Stimulated activated CD4-positive, alpha-beta T cell treated with anti-CD3 and anti-CD28 coated beads, TNF-alpha, amount 100 ng/mL, for 4 hours (primary cell): ENCODE measurements around the gene ZSWIM4.
A peak's percentile ranks its signal among the peaks of the same experiment; 100 is the strongest.

Experiments used
- DNase-seq, 3 experiments: peaks; one replicate each; pipeline ENCODE4 v3.0.0-alpha.2; 2020; ENCODE audit warnings: low read depth in 3 of 3

The ZSWIM4 gene

GRCh38 chr19:13872695-13873389 lies 77.6 kb downstream of the ZSWIM4 start:
- no peak for DNase-seq

GRCh38 chr19:13873834-13874515 lies 78.7 kb downstream of the ZSWIM4 start:
- no peak for DNase-seq

- DNase-seq, result no peak
Observed at GRCh38 chr19:13875824-13876223, 80.6 kb downstream of the ZSWIM4 start.

GRCh38 chr19:13876834-13877233 lies 81.6 kb downstream of the ZSWIM4 start, which contains the start of gene NANOS3:
Gene NANOS3 (plus strand): TSS chr19:13877134. CDS start chr19:13877249, 115 bp downstream.
- DNase-seq, result no peak

GRCh38 chr19:13877303-13877702 lies 82.1 kb downstream of the ZSWIM4 start:
- no peak for DNase-seq

GRCh38 chr19:13880059-13881043 lies 85.1 kb downstream of the ZSWIM4 start:
- DNase-seq, result peak; percentile 98

- no peak for DNase-seq
Observed at GRCh38 chr19:13881251-13881691, 86.0 kb downstream of the ZSWIM4 start.
